Body of pancreas (tissue), 4 donors: ENCODE data around the gene TNFRSF4. TPM values are rescaled to one million over a fixed set of nuclear protein-coding genes. Genes with fewer than 3 reads are reported as not detected.

ENCODE experiments used
- ATAC-seq: fragments of 150-250 bp; one replicate; pipeline ENCODE4 v1.9.1; 2016
- DNase-seq, 4 donors: peaks; one replicate each; pipeline ENCODE4 v3.0.0-alpha.2; 2019
- H3K27ac ChIP-seq, 4 donors: fragments of 200-600 bp; sonication (generic); 1 replicate in 3 of 4; 2 replicates in 1 of 4; pipeline versions ENCODE4 v1.5.1 to v1.6.1; 2016 to 2019; ENCODE audit warnings: mild to moderate bottlenecking in 1 of 4, mixed read lengths in 1 of 4, moderate library complexity in 1 of 4
- H3K27me3 ChIP-seq, 2 donors: fragments of 200-600 bp; sonication (generic); one replicate each; pipeline ENCODE4 v1.6.0; 2016; ENCODE audit warnings: mild to moderate bottlenecking in 1 of 2
- H3K36me3 ChIP-seq, 2 donors: fragments of 200-600 bp; sonication (generic); replicated peaks in 1 of 2; 2 replicates each; pipeline ENCODE4 v1.5.1; 2016; ENCODE audit warnings: low read depth in 2 of 2; ENCODE audit not compliant: insufficient read depth in 1 of 2
- H3K4me1 ChIP-seq: fragments of 200-600 bp; sonication (generic); one replicate; pipeline ENCODE4 v1.6.0; 2016
- H3K4me3 ChIP-seq, 2 donors: fragments of 200-600 bp; sonication (generic); 1 replicate in 1 of 2; 2 replicates in 1 of 2; pipeline ENCODE4 v1.5.1; 2016 to 2019
- H3K9me3 ChIP-seq, 3 donors: fragments of 200-600 bp; sonication (generic); 1 replicate in 2 of 3; 2 replicates in 1 of 3; pipeline ENCODE4 v1.5.1; 2016
- CTCF ChIP-seq, 7 experiments: fragments of 450-650 bp in 4 of 7; fragments of 200-600 bp in 3 of 7; sonication (generic) in 3 of 7; IDR thresholded peaks; one replicate each; pipeline ENCODE4 v1.5.1; 2016 to 2019; ENCODE audit warnings: antibody characterized with exemption in 7 of 7
- POLR2A ChIP-seq, 3 donors: fragments of 450-650 bp; IDR thresholded peaks; one replicate each; pipeline ENCODE4 v1.6.1; 2016; ENCODE audit warnings: antibody characterized with exemption in 3 of 3, mild to moderate bottlenecking in 2 of 3
- WGBS, 2 donors: methylation state at CpG; one replicate each; pipeline ENCODE4 v1.1.5; 2017; 5-methylcytosine and 5-hydroxymethylcytosine counted together
- intact Hi-C: fragments of 100-400 bp; cut with DNase I; formaldehyde crosslinking; loops from one replicate; pipeline ENCODE4 v1.15.1; 2023
- total RNA-seq, 2 donors: library from RNA; depleted of rRNA; stranded (reverse); fragments of >200 nt; gene quantifications; one replicate each; pipeline ENCODE4 v1.1.0, GENCODE V29; 2016

Gene TNFRSF4
- total RNA-seq, 2 donors from 2014 or later: 0.99 to 2.6 TPM

- Histone ChIP-seq H3K9me3 (no peaks in the 10 kb centered on the region), H3K36me3 (no peaks in the 10 kb centered on the region), H3K4me1 (no peaks in the 10 kb centered on the region), H3K4me3 (no peak within 1 kb of the TSS), H3K27me3 (no peaks in the 10 kb centered on the region), H3K27ac (no peak within 1 kb of the TSS)
- intact Hi-C loops: no loop called here
- WGBS, 2 donors: 72 to 89% methylated on average over 20 to 22 of the region's 35 CpGs
- TF ChIP-seq POLR2A (IDR thresholded peaks at IDR 0.05) (no peak), CTCF (IDR thresholded peaks at IDR 0.05) (no peak)
- ATAC-seq: no peak
- peak in 3 of 4 donors; percentile 13 to 31 (median 27) for DNase-seq
These were observed 40.0 kb downstream of the TNFRSF4 start, which contains the start of gene TTLL10 for GRCh38 chr1:1173793-1174415. TSS of gene TTLL10 (plus strand) at chr1:1173880. CDS start at chr1:1179216, 5,336 bp downstream.

- Histone ChIP-seq H3K4me3 (no peak overlapping the region), H3K9me3 (no peaks in the 10 kb centered on the region), H3K27ac (no peak overlapping the region), H3K36me3 (no peaks in the 10 kb centered on the region), H3K4me1 (peaks cover 7% of the 10 kb centered on the region), H3K27me3 (no peaks in the 10 kb centered on the region)
- ATAC-seq (no peak), DNase-seq (peak in 1 of 4 donors; percentile 8)
- intact Hi-C loops: no loop called here
- TF ChIP-seq CTCF (IDR thresholded peaks at IDR 0.05) (no peak), POLR2A (IDR thresholded peaks at IDR 0.05) (no peak)
- WGBS, 2 donors: 77% methylated on average over 22 to 23 of the region's 32 CpGs
These were observed 40.7 kb downstream of the TNFRSF4 start for GRCh38 chr1:1173061-1173792.

- Histone ChIP-seq H3K27ac (no peak overlapping the region), H3K4me3 (no peak overlapping the region), H3K9me3 (no peaks in the 10 kb centered on the region), H3K27me3 (no peaks in the 10 kb centered on the region), H3K36me3 (no peaks in the 10 kb centered on the region), H3K4me1 (peaks cover 22% of the 10 kb centered on the region)
- 87 to 96% methylated on average over 6 to 29 of the region's 33 CpGs for WGBS, 2 donors
- ATAC-seq (no peak), DNase-seq (peak in 2 of 4 donors; percentile 12 to 14)
- no peak for TF ChIP-seq POLR2A (IDR thresholded peaks at IDR 0.05)
- no peak for TF ChIP-seq CTCF (IDR thresholded peaks at IDR 0.05)
- intact Hi-C loops: no loop called here
These were observed 42.2 kb downstream of the TNFRSF4 start for GRCh38 chr1:1171546-1172340.

- ATAC-seq (no peak), DNase-seq (no peak)
- WGBS, 2 donors: 77 to 80% methylated on average over 1 to 12 of the region's 12 CpGs
- TF ChIP-seq POLR2A (IDR thresholded peaks at IDR 0.05): no peak
- no peak for TF ChIP-seq CTCF (IDR thresholded peaks at IDR 0.05)
- no peaks in the 10 kb centered on the region for H3K36me3 ChIP-seq
- H3K27me3 ChIP-seq: no peaks in the 10 kb centered on the region
- no peaks in the 10 kb centered on the region for H3K9me3 ChIP-seq
- no peak overlapping the region for H3K4me3 ChIP-seq
- H3K4me1 ChIP-seq: peaks cover 26% of the 10 kb centered on the region
- intact Hi-C loops: no loop called here
- H3K27ac ChIP-seq: no peak overlapping the region
These were observed 42.8 kb downstream of the TNFRSF4 start for GRCh38 chr1:1171161-1171545.
